DOHH2 (cell line): ENCODE measurements around the gene KIF26B.

Source experiments
- H3F3A ChIP-seq: fragments of 200-600 bp; sonication (generic), shearing (Covaris generic); 2 replicates; pipeline ENCODE4 v1.6.0; 2016; ENCODE audit warnings: antibody characterized with exemption, mild to moderate bottlenecking; ENCODE audit not compliant: control insufficient read depth, insufficient read depth
- H3K27ac ChIP-seq: fragments of 200-600 bp; sonication (generic); 2 replicates; pipeline ENCODE4 v1.5.1; 2014; ENCODE audit warnings: low read depth, mild to moderate bottlenecking, low read length, moderate library complexity
- H3K27me3 ChIP-seq: fragments of 200-600 bp; sonication (generic); 2 replicates; pipeline ENCODE4 v1.6.1; 2014; ENCODE audit warnings: mild to moderate bottlenecking, low read length, mixed read lengths; ENCODE audit not compliant: control insufficient read depth
- H3K36me3 ChIP-seq: fragments of 200-600 bp; sonication (generic); 2 replicates; pipeline ENCODE4 v1.6.1; 2014; ENCODE audit warnings: mild to moderate bottlenecking, low read length, moderate library complexity, mixed read lengths; ENCODE audit not compliant: control insufficient read depth
- H3K4me1 ChIP-seq: fragments of 200-600 bp; sonication (generic); 2 replicates; pipeline ENCODE4 v1.6.1; 2014; ENCODE audit warnings: mild to moderate bottlenecking, low read length, mixed read lengths; ENCODE audit not compliant: control insufficient read depth
- H3K4me2 ChIP-seq: fragments of 200-600 bp; sonication (generic); 2 replicates; pipeline ENCODE4 v1.6.0; 2014; ENCODE audit warnings: mild to moderate bottlenecking, low read length, moderate library complexity
- H3K4me3 ChIP-seq: fragments of 200-600 bp; sonication (generic); 2 replicates; pipeline ENCODE4 v1.5.1; 2014; ENCODE audit warnings: mild to moderate bottlenecking, low read length, mixed read lengths
- H3K79me2 ChIP-seq: fragments of 200-600 bp; sonication (generic); 2 replicates; pipeline ENCODE4 v1.6.1; 2014; ENCODE audit warnings: mild to moderate bottlenecking, low read length, mixed read lengths; ENCODE audit not compliant: control insufficient read depth
- H3K9me2 ChIP-seq: fragments of 200-600 bp; sonication (generic); replicated peaks from 2 replicates; pipeline ENCODE4 v1.6.1; 2014; ENCODE audit warnings: mild to moderate bottlenecking, low read length, mixed read lengths; ENCODE audit not compliant: control insufficient read depth
- H3K9me3 ChIP-seq: fragments of 200-600 bp; sonication (generic); 2 replicates; pipeline ENCODE4 v1.6.1; 2014; ENCODE audit warnings: antibody characterized with exemption, low read length, mixed read lengths; ENCODE audit not compliant: control insufficient read depth, insufficient read depth
- H4K20me1 ChIP-seq: fragments of 200-600 bp; sonication (generic); 2 replicates; pipeline ENCODE4 v1.6.0; 2014; ENCODE audit warnings: low read depth, mild to moderate bottlenecking, antibody characterized with exemption, low read length, moderate library complexity; ENCODE audit not compliant: control insufficient read depth, insufficient read depth
- CTCF ChIP-seq: fragments of 200-600 bp; sonication (generic); IDR thresholded peaks from one replicate; pipeline ENCODE4 v1.5.1; 2014; ENCODE audit warnings: antibody characterized with exemption, mild to moderate bottlenecking, low read depth, low read length; ENCODE audit not compliant: poor library complexity, severe bottlenecking
- EZH2phosphoT487 ChIP-seq: fragments of 200-600 bp; sonication (generic); IDR thresholded peaks from 2 replicates; pipeline ENCODE4 v1.6.1; 2017; ENCODE audit warnings: borderline replicate concordance, mild to moderate bottlenecking, antibody characterized with exemption, low read length, moderate library complexity, mixed read lengths

Gene KIF26B

DNA sequence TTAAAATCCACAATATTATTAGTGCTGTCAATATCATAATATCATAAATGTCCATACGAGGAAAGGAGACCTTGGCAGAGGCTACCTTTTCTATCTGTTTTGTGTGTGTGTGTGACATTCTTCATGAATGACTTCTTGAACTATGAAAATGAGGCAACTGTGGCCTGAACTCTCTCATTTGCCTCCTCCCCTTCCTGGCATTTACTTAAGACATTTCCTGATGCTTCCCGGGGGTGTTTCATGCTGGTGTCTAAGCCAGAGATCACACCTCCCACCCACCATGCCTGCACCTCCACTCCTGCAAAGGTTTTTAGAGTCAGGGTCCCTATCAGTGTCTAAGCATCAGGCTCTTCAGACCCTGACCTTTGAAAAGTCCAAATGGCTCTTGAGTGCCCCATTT, 420.9 kb downstream of the KIF26B start:
- Histone ChIP-seq H3K36me3 (no peaks in the 10 kb centered on the region), H3K4me1 (no peaks in the 10 kb centered on the region), H3K9me3 (no peaks in the 10 kb centered on the region), H3K4me2 (no peak overlapping the region), H4K20me1 (no peaks in the 10 kb centered on the region), H3K4me3 (no peak overlapping the region), H3F3A (no peaks in the 10 kb centered on the region), H3K27me3 (no peaks in the 10 kb centered on the region; the same call in none of the 2 replicates), H3K79me2 (no peaks in the 10 kb centered on the region), H3K9me2 (no peaks in the 10 kb centered on the region), H3K27ac (no peak overlapping the region)
- no peak for TF ChIP-seq CTCF
- TF ChIP-seq EZH2phosphoT487, result no peak

DNA sequence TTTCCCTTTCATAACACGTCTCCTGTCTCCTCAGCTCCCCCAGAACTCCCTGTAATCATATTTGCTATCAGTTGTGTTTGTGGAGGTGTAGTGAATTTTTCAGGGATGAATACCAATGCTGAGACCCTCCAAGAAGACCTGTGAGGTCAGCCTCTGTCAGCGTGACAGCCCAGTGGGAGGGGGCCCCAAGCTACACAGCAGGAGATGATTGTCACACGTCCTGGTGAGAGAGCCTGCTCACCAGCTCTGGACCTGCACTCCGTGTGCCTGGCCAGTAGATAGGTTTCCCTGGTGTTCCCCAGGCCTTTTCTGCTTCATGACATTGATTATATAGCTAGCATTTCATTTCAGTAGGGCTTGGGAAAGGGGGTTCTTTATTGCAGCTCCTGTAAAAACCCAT, 421.5 kb downstream of the KIF26B start:
- no peaks in the 10 kb centered on the region for H3K36me3 ChIP-seq
- H3K4me2 ChIP-seq, result no peak overlapping the region
- no peak overlapping the region for H3K4me3 ChIP-seq
- H3K9me3 ChIP-seq, result no peaks in the 10 kb centered on the region
- no peak overlapping the region for H3K27ac ChIP-seq
- H3K79me2 ChIP-seq, result no peaks in the 10 kb centered on the region
- no peaks in the 10 kb centered on the region for H3K9me2 ChIP-seq
- no peaks in the 10 kb centered on the region for H4K20me1 ChIP-seq
- H3K27me3 ChIP-seq, result no peaks in the 10 kb centered on the region; the same call in 1 of the 2 replicates
- no peaks in the 10 kb centered on the region for H3K4me1 ChIP-seq
- no peaks in the 10 kb centered on the region for H3F3A ChIP-seq
- TF ChIP-seq EZH2phosphoT487, result no peak
- TF ChIP-seq CTCF, result no peak

DNA sequence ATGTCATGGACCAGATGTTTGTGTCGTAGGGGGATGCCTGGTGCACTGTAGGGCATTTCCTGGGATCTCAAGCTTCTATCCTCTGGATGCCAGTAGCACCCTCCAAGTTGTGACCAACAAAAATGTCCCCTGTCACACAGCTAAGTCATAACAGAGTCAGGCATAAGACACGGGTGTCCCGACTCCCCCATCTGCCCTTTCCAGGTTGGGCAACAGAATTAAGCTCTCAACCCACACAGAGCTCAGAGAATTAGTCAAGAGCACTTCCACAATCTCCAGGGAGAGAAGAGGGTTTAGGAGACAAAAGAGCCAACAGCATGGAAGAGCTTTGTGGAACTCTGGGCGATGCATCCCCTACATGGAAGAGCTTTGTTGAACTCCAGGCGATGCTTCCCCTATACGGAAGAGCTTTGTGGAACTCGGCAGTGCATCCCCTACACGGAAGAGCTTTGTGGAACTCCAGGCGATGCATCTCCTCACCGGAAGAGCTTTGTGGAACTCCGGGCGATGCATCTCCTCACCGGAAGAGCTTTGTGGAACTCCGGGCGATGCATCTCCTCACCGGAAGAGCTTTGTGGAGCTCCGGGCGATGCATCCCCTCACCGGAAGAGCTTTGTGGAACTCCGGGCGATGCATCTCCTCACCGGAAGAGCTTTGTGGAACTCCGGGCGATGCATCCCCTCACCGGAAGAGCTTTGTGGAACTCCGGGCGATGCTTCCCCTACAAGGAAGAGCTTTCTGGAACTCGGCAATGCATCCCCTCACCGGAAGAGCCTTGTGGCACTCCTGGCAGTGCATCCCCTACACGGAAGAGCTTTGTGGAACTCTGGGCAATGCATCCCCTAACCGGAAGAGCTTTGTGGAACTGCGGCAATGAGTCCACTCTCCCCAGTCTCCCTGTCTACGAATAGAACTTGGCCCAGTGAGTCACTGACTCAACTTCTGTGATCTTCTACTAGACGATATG, 422.7 kb downstream of the KIF26B start:
- H3K9me3 ChIP-seq, result no peaks in the 10 kb centered on the region
- H3K4me3 ChIP-seq, result no peak overlapping the region
- no peaks in the 10 kb centered on the region for H3K9me2 ChIP-seq
- H3K4me1 ChIP-seq, result no peaks in the 10 kb centered on the region
- no peaks in the 10 kb centered on the region for H3F3A ChIP-seq
- H4K20me1 ChIP-seq, result no peaks in the 10 kb centered on the region
- H3K27me3 ChIP-seq, result no peaks in the 10 kb centered on the region; the same call in 1 of the 2 replicates
- no peak for TF ChIP-seq CTCF
- no peak for TF ChIP-seq EZH2phosphoT487
- H3K36me3 ChIP-seq, result no peaks in the 10 kb centered on the region
- H3K27ac ChIP-seq, result no peak overlapping the region
- no peaks in the 10 kb centered on the region for H3K79me2 ChIP-seq
- H3K4me2 ChIP-seq, result no peak overlapping the region
